ENCODE results near the gene SPATA12.

The SPATA12 gene

DNA sequence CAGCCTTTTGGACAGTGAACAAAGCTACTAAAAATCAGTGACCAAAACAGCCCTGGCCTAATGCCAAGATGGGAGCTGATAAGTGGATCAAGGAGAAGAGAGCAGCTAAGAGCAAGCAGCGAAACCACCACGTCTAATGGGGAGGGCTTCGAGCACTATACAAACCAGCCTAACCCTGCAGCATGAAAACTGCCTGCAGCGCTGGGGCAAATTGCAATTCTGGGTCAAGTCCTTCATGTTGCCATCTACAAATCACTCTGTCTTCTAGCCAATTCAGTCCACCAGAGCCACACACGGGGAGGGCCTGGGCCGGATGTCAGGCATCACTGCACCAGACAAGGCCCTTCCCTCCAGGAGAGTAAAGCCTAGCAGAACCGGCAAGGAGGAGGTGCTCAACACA is 30.5 kb upstream of the SPATA12 start:
- Histone ChIP-seq H3K4me3 (ENCODE audit: low read depth in 1 of 2, low read length in 1 of 2) (no peak overlapping the region), H3K36me3 (no peaks in the 10 kb centered on the region), H3K27me3 (no peaks in the 10 kb centered on the region), H3K27ac (no peak overlapping the region), H3K4me1 (ENCODE audit: control insufficient read depth in 1 of 2, insufficient read depth in 1 of 2, low read depth in 1 of 2, low read length in 1 of 2) (peaks cover 4 to 13% of the 10 kb centered on the region in 2 experiments), H3K9me3 (no peaks in the 10 kb centered on the region)
- TF ChIP-seq, protein P1, sequence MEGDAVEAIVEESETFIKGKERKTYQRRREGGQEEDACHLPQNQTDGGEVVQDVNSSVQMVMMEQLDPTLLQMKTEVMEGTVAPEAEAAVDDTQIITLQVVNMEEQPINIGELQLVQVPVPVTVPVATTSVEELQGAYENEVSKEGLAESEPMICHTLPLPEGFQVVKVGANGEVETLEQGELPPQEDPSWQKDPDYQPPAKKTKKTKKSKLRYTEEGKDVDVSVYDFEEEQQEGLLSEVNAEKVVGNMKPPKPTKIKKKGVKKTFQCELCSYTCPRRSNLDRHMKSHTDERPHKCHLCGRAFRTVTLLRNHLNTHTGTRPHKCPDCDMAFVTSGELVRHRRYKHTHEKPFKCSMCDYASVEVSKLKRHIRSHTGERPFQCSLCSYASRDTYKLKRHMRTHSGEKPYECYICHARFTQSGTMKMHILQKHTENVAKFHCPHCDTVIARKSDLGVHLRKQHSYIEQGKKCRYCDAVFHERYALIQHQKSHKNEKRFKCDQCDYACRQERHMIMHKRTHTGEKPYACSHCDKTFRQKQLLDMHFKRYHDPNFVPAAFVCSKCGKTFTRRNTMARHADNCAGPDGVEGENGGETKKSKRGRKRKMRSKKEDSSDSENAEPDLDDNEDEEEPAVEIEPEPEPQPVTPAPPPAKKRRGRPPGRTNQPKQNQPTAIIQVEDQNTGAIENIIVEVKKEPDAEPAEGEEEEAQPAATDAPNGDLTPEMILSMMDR (IDR thresholded peaks at IDR 0.05): no peak

DNA sequence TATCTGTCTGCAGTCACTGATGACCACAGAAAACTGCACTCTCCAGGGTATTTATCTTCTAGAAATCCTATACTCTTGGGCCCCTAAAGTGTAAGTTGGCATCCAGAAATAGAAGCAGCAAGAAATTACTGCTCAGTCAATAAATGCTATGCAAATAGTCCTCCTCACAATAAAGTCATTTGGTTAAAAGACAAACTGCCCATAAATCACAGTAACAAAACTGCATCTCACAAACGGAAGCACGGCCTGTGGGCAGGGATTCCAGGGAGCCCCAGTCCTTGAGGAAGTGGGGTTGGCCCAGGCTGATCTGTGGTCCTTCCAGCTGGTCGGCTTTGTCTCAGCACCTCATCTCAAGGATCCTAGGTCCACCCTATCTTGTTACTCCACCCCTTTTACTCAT is 29.7 kb upstream of the SPATA12 start:
- Histone ChIP-seq H3K27ac (no peak overlapping the region), H3K36me3 (no peaks in the 10 kb centered on the region), H3K4me3 (ENCODE audit: low read depth in 1 of 2, low read length in 1 of 2) (no peak overlapping the region), H3K9me3 (no peaks in the 10 kb centered on the region), H3K27me3 (no peaks in the 10 kb centered on the region), H3K4me1 (ENCODE audit: control insufficient read depth in 1 of 2, insufficient read depth in 1 of 2, low read depth in 1 of 2, low read length in 1 of 2) (peaks cover 4 to 13% of the 10 kb centered on the region in 2 experiments)
- TF ChIP-seq, protein P1 (IDR thresholded peaks at IDR 0.05): no peak

DNA sequence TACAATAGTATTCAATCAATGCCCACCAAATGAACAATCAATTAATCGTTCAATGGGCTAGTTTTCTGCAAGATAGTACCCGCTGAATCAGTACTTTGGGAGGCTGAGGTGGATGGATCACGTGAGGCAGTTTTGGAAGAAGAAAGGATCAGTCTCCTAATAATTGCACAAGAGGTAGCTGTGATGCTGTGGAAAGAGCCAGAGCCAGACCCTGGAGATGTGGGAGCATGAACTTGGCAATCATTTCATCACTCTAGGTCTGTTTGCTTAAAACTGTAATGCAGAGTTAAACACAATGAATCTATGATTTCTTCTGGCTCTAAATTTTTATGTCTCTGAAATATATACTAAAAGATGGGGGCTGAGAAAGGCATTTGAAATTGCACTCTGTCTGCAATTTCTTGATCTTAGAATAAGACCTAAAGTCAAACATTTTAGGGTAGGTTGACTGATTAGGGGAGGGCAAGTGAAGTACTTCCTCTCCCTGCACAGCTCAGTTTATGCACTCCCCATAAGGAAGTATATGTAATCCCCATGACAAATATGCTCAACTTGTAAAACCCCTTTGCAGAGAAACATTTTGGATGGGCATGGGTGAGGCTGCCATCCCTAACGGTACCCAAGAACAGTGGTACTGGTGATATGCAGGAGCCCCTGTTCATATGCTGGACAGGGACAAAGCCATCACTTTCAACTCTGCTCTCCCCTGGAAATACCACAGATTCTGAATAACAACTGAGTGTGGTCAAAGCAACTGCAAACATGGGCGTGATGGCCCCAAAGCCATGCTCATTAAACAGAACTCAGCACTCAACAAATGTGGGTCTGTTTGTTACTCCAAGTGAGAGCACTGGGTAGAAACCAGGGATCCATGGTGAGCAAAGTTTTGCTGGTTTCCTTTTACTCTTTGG is 28.6 kb upstream of the SPATA12 start:
- H3K4me1 ChIP-seq (ENCODE audit: control insufficient read depth in 1 of 2, insufficient read depth in 1 of 2, low read depth in 1 of 2, low read length in 1 of 2): peaks cover 4 to 13% of the 10 kb centered on the region in 2 experiments
- H3K27me3 ChIP-seq: no peaks in the 10 kb centered on the region
- H3K27ac ChIP-seq: no peak overlapping the region
- H3K36me3 ChIP-seq: no peaks in the 10 kb centered on the region
- H3K4me3 ChIP-seq (ENCODE audit: low read depth in 1 of 2, low read length in 1 of 2): no peak overlapping the region
- TF ChIP-seq, protein P1 (IDR thresholded peaks at IDR 0.05): no peak
- H3K9me3 ChIP-seq: no peaks in the 10 kb centered on the region

DNA sequence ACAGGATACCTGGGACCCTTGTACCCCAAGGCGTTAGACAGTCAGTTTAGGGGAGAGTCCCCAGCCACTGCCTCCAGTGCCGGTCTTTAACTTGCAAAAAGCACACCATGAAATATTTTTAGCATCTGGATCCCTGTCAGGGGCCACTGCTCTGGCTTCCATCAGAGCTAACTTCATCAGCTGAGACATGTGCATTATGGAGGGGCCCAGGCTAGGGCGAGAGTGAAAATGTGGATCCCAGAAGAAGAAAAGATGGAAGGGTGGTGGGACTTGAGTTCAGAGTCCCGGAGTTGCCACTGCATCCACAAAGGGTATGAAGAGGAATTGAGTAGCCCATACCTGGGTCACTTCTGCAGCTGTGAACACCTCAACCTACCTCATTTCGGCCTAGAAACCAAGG is 23.5 kb upstream of the SPATA12 start:
- no peaks in the 10 kb centered on the region for H3K9me3 ChIP-seq
- no peaks in the 10 kb centered on the region for H3K36me3 ChIP-seq
- H3K4me1 ChIP-seq (ENCODE audit: control insufficient read depth in 1 of 2, insufficient read depth in 1 of 2, low read depth in 1 of 2, low read length in 1 of 2): peaks cover 2 to 6% of the 10 kb centered on the region in 2 experiments
- TF ChIP-seq, protein P1 (IDR thresholded peaks at IDR 0.05): no peak
- H3K27me3 ChIP-seq: no peaks in the 10 kb centered on the region
- H3K27ac ChIP-seq: no peak overlapping the region
- no peak overlapping the region for H3K4me3 ChIP-seq (ENCODE audit: low read depth in 1 of 2, low read length in 1 of 2)

DNA sequence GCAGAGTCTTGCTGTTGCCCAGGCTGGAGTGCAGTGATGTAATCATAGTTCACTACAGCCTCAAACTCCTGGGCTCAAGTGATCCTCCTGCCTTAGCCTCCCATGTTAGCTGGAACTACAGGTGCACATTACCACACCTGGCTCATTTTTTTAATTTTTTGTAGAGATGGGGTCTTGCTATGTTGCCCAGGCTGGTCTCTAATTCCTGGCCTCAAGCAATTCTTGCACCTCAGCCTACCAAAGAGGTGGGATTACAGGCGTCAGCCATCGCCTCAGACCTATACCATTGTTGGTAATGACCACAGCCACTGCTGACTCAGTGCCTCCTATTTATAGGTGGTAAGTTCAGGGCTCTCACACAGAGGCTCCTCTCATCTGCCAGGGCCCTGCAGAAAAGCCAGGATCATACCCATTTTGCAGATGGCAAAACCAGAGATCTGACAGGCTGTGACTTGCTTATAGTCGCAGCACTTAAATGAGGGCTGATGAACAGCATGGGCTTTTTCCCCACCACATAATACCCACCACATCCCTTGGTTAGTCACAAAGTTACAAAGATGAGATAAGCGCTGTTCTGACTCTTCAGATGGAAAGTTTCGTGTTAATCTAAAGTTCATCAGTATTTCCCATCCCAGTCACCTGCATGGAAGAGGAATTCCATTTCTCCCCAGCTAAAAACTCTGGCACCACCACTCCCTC is 21.8 kb upstream of the SPATA12 start:
- no peaks in the 10 kb centered on the region for H3K27me3 ChIP-seq
- TF ChIP-seq, protein P1 (IDR thresholded peaks at IDR 0.05): no peak
- H3K9me3 ChIP-seq: no peaks in the 10 kb centered on the region
- H3K27ac ChIP-seq: no peak overlapping the region
- H3K4me3 ChIP-seq (ENCODE audit: low read depth in 1 of 2, low read length in 1 of 2): no peak overlapping the region
- H3K36me3 ChIP-seq: no peaks in the 10 kb centered on the region
- no peaks in the 10 kb centered on the region for H3K4me1 ChIP-seq (ENCODE audit: control insufficient read depth in 1 of 2, insufficient read depth in 1 of 2, low read depth in 1 of 2, low read length in 1 of 2)

Data from neutrophil (primary cell).